ENCODE results near the gene HYAL3.

HYAL3 gene

GRCh38 chr3:50303013-50303815 lies 4.0 kb upstream of the HYAL3 start, which contains the start of gene HYAL1:
HYAL1 (minus strand) TSS chr3:50303574; CDS start chr3:50302956, 618 bp downstream.
- Mint-ChIP-seq H3K9me3 (no peaks in the 10 kb centered on the region), H3K4me1 (ENCODE audit: low read depth) (peaks cover 25% of the 10 kb centered on the region), H3K36me3 (ENCODE audit: low read depth) (peaks cover 7% of the 10 kb centered on the region), H3K27ac (no peak within 1 kb of the TSS), H3K27me3 (no peaks in the 10 kb centered on the region), H3K4me3 (no peak within 1 kb of the TSS)
- DNase-seq, result no peak

DNA sequence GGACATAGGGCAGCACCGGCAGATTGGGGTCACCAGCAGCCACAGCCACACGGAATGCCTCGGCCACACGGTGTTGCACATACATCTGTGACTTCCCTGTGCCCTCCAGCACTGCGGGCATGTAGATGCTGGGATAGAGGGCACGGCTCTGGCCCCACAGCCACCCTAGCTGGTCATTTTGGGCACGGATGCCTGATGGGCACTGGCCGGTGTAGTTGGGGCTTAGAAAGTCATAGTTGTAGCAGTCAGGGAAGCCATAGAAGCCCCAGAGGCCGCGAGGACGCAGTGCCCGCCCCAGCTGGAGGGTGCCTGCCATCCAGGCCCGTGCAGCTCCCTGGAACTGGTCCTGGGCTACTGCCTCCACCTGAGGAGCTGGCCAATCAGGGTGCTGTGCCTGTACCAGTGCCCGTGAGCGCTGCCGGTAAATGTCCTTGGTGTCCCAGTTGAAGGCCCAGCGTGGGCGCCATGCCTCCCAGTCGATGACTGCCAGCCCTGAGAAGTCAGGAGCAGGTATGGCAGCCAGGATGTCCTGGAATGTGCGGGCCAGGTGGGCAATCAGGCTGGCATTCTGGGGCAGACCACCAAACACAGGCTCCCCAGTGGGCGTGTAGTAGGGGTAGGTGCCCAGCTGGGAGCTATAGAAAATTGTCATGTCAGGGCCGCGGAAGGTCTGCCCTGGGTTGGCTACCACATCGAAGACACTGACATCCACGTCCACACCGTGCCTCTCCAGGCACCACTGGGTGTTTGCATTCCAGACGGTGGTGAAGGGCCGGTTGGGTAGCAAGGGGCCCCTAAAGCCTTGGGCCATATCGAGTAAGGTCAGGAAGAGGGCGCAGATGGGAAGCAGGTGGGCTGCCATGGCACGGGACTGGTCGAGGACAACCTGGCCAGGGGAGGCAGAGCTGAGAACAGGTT lies 3.1 kb upstream of the HYAL3 start:
- Mint-ChIP-seq H3K4me1 (ENCODE audit: low read depth) (peaks cover 33% of the 10 kb centered on the region), H3K36me3 (ENCODE audit: low read depth) (peaks cover 7% of the 10 kb centered on the region), H3K27ac (no peak overlapping the region), H3K9me3 (no peaks in the 10 kb centered on the region), H3K27me3 (no peaks in the 10 kb centered on the region), H3K4me3 (no peak overlapping the region)
- no peak for DNase-seq

- DNase-seq, result no peak
- Mint-ChIP-seq H3K27ac (peak overlapping the region; percentile 100), H3K36me3 (ENCODE audit: low read depth) (peaks cover 20% of the 10 kb centered on the region), H3K27me3 (no peaks in the 10 kb centered on the region), H3K4me3 (peak overlapping the region; percentile 97), H3K9me3 (no peaks in the 10 kb centered on the region), H3K4me1 (ENCODE audit: low read depth) (peaks cover 33% of the 10 kb centered on the region)
Observed at GRCh38 chr3:50300681-50301254, 1.6 kb upstream of the HYAL3 start.

DNA sequence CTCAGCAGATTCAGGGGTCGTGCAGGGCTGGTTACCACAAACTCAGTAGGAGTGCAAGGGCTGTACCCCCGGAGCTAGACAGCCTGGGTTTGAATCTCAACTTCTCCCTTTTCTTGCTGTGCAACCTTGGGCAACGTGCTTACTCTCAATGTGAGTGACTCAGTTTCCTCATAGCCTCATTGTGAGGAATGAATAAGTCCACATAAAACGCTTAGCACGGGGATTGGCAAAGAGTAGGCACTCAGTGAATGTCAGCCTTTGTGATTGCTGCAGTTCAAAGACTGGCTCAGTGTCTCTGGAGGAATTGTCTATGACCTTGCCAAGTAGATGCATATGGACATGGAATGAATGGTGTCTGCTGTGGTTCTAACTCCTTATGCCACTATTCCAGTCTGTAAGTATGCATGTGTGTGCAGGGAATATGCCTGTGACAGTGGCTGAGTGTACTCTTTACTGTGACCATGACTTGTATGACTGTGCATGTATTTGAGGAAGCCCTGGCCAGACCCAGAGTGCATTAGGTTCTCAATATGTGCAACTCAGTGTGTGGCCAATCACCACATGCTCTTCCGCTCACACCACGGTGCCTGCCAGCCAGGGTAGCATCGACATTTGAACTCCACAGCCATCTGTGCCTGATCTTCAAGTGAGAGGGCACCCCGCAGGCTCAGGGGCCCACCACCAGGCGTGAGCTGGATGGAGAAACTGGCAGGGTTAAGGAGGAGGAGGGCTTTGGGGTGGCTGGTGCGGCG lies 900 bp upstream of the HYAL3 start:
- H3K27me3 Mint-ChIP-seq, result no peaks in the 10 kb centered on the region
- no peaks in the 10 kb centered on the region for H3K9me3 Mint-ChIP-seq
- peaks cover 20% of the 10 kb centered on the region for H3K36me3 Mint-ChIP-seq (ENCODE audit: low read depth)
- H3K4me3 Mint-ChIP-seq, result peak overlapping the region; percentile 97
- no peak for DNase-seq
- peaks cover 33% of the 10 kb centered on the region for H3K4me1 Mint-ChIP-seq (ENCODE audit: low read depth)
- H3K27ac Mint-ChIP-seq, result peak overlapping the region; percentile 100

DNA sequence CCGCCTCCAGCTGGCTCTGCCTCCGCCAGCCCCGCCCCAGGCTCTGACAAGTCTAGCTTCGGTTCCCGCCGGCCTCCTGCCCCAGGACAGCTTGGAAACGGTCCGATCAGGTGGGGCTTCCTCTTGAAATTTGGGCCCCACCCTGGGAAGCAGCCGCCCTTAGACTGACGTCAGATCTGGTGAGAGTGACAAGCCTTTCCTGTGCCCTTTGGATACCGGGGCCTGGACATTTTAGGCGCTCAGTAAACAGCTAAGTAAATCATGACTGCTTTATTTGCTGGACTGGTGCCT lies 378 bp upstream of the HYAL3 start:
- no peaks in the 10 kb centered on the region for H3K9me3 Mint-ChIP-seq
- DNase-seq, result no peak
- H3K36me3 Mint-ChIP-seq (ENCODE audit: low read depth), result peaks cover 20% of the 10 kb centered on the region
- H3K4me3 Mint-ChIP-seq, result peak overlapping the region; percentile 97
- peaks cover 28% of the 10 kb centered on the region for H3K4me1 Mint-ChIP-seq (ENCODE audit: low read depth)
- no peaks in the 10 kb centered on the region for H3K27me3 Mint-ChIP-seq
- H3K27ac Mint-ChIP-seq, result peak overlapping the region; percentile 100

DNA sequence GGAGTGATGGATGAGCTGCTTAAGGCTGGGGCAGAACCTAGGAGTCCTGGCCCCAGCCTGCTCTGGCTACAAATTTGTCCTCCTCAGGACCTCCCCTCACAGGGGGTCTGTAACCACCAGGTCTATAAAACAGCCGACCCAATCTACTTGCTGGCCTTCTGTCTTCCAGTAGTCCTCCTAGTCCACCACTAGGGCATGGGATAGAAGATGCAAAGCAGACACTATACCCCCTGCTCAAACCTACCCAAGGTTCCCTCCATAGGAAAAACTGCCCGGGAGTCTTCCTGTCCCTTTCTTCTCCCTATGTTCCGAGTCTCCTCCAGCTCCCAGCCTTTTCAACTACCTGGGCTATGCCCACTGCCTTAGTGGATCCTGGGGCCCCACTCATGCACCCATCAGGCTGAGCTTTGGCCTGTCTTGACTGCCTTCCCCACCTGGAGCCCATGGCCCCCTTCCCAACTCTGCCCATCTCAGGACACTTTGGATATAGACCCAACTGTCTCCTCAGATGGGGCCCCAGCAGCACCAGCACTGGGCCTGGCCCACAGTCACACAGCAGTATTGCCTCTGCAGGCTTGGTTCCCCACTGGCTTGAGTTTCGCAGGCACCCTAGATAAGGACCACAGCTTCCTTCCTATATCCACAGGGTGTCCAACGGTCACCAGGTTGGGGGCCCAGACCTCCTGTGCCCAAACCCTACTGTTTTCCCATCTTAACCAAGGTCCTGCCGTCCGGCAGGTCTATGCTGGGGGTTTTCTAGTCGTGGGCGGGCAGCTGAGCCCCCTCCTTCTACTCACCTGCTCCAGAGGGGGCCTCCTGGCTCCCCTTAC lies 1.1 kb downstream of the HYAL3 start:
- peaks cover 27% of the 10 kb centered on the region for H3K4me1 Mint-ChIP-seq (ENCODE audit: low read depth)

DNA sequence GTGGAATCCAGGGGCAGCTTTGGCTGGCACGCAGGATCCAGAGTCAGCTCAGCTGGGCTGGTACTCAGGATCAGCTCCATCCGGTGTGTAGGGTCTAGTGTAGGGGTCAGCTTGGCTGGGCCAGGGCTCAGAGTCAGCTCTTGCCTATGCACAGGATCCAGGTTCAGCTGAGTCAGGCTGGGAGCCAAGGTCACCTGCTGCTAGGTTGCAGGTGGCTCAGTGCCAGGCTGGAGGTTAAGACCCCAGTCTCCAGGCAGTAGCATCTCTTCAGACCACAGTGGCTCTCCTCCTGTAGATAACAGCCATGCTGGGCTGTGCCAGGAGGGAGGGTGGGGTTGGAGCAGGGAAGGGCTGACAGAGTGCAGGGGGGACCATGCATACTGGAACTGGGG lies 1.8 kb downstream of the HYAL3 start:
- no peak for DNase-seq
- Mint-ChIP-seq H3K27me3 (no peaks in the 10 kb centered on the region), H3K27ac (peak overlapping the region; percentile 14), H3K9me3 (no peaks in the 10 kb centered on the region), H3K4me1 (ENCODE audit: low read depth) (peaks cover 34% of the 10 kb centered on the region), H3K36me3 (ENCODE audit: low read depth) (peaks cover 22% of the 10 kb centered on the region), H3K4me3 (no peak overlapping the region)

More for the DNA sequence above, 1.1 kb downstream of the HYAL3 start:
- peaks cover 20% of the 10 kb centered on the region for H3K36me3 Mint-ChIP-seq (ENCODE audit: low read depth)
- H3K4me3 Mint-ChIP-seq, result peak overlapping the region; percentile 97
- H3K27ac Mint-ChIP-seq, result peak overlapping the region; percentile 100
- H3K27me3 Mint-ChIP-seq, result no peaks in the 10 kb centered on the region
- no peaks in the 10 kb centered on the region for H3K9me3 Mint-ChIP-seq
- no peak for DNase-seq

DNA sequence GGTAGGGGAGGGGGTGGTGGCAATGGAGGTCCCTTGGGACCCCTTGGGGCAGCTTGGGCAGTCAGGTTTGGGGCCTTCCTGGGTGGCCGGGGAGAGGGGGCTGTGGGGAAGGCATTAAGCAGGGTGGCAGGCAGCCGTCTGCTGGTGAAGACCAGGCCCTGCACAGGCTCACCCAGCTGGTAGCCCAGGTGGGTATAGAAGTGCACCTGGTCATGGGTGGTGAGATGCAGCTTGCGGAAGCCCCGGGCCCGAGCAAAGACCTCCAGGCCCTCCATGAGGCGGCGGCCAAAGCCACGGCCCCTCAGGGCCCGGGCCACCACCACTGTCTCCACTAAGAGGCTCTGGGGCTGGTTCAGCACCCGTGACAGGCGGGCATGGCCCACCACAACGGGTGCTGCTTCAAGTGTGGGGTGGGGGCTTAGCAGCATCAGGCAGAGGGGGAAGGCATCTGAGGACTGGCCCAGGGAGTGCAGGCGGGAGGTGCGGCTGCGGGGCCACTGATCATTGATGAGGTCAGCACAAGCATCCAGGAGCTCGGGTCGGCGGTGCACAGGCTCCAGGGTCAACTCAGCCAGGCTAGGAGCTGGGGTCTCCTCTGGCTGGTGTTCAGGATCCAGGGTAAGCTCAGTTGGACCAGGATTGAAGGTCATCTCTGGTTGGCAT lies 2.4 kb downstream of the HYAL3 start:
- no peaks in the 10 kb centered on the region for H3K9me3 Mint-ChIP-seq
- H3K27me3 Mint-ChIP-seq, result no peaks in the 10 kb centered on the region
- H3K4me3 Mint-ChIP-seq, result no peak overlapping the region
- peak overlapping the region; percentile 14 for H3K27ac Mint-ChIP-seq
- peaks cover 25% of the 10 kb centered on the region for H3K36me3 Mint-ChIP-seq (ENCODE audit: low read depth)
- peaks cover 35% of the 10 kb centered on the region for H3K4me1 Mint-ChIP-seq (ENCODE audit: low read depth)
- DNase-seq, result no peak

- Mint-ChIP-seq H3K27ac (no peak overlapping the region), H3K27me3 (no peaks in the 10 kb centered on the region), H3K4me1 (ENCODE audit: low read depth) (peaks cover 37% of the 10 kb centered on the region), H3K36me3 (ENCODE audit: low read depth) (peaks cover 35% of the 10 kb centered on the region), H3K9me3 (no peaks in the 10 kb centered on the region), H3K4me3 (no peak overlapping the region)
- no peak for DNase-seq
Observed at GRCh38 chr3:50295553-50296431, 3.4 kb downstream of the HYAL3 start.

DNA sequence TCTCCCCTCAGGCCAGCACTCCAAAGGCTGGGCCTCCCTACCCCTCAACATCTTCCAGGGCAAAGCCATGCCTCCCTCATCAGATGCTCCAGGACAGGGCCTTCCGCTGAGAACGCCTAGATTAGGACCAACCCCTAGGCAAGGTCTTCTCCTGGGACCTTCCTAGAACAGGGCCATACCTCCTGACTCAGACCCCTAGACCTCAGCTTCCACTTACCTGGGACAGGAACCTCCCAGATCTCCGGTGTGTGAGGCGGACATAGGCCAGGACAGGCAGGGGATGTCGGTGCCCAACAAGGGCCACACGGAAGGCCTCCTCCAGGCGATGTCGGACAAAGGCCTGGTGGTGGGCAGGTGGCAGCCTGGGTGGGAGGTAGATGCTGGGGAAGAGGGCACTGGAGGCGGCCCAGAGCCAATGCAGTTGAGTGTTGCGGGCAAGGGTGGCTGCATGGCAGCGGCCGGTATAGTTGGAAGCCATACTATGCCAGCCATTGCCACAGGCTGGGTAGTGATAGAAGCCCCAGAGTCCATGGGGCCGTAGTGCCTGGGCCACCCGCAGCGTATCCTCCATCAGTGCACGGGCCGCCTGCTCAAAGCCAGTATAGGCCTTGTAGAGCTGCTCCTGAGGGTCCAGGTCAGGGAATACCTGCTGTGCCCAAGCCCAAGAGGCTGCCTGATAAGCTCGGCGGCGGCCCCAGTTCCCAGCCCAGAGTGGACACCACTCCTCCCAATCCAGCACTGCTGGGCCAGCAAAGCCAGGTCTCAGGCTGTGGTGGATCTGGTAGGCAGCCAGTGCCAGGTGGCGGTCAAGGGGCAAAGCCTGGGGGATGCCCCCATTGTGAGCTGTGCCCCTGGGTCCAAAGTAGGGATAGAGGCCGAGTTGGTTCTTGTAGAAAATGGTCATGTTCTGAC lies 4.5 kb downstream of the HYAL3 start:
- H3K4me1 Mint-ChIP-seq (ENCODE audit: low read depth), result peaks cover 36% of the 10 kb centered on the region
- no peak overlapping the region for H3K4me3 Mint-ChIP-seq
- no peak for DNase-seq
- peaks cover 46% of the 10 kb centered on the region for H3K36me3 Mint-ChIP-seq (ENCODE audit: low read depth)
- no peaks in the 10 kb centered on the region for H3K27me3 Mint-ChIP-seq
- no peaks in the 10 kb centered on the region for H3K9me3 Mint-ChIP-seq
- H3K27ac Mint-ChIP-seq, result no peak overlapping the region

DNA sequence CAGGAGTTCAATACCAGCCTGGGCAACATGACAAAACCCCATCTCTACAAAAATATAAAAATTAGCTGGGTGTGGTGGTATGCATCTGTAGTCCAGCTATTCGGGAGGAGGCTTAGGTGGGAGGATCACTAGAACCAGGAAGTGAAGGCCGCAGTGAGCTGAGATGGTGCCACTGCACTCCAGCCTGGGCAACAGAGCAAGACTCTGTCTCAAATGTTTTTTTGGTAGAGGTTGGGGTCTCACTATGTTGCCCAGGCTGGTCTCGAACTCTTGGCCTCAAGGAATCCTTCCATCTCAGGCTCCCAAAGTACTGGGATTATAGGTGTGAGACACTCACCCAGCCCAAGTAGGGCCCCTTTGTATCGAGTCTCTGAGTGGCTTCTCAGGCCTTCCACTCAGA lies 5.1 kb downstream of the HYAL3 start:
- H3K36me3 Mint-ChIP-seq (ENCODE audit: low read depth), result peaks cover 51% of the 10 kb centered on the region
- peaks cover 38% of the 10 kb centered on the region for H3K4me1 Mint-ChIP-seq (ENCODE audit: low read depth)
- H3K9me3 Mint-ChIP-seq, result no peaks in the 10 kb centered on the region
- H3K27me3 Mint-ChIP-seq, result no peaks in the 10 kb centered on the region
- no peak overlapping the region for H3K4me3 Mint-ChIP-seq
- H3K27ac Mint-ChIP-seq, result no peak overlapping the region
- no peak for DNase-seq

Measured in activated T-cell treated with anti-CD3 and anti-CD28 coated beads, Interleukin-2, amount 50 U/mL, for 24 hours (primary cell).